ENCODE measurements around the gene CD300LB.
A peak's percentile ranks its signal among the peaks of the same experiment; 100 is the strongest.

The CD300LB gene

GRCh38 chr17:74499992-74500391 is 31.3 kb downstream of the CD300LB start:
- H3K4me1 ChIP-seq (ENCODE audit: control insufficient read depth, low read length) = no peaks in the 10 kb centered on the region
- no peaks in the 10 kb centered on the region for H4K20me1 ChIP-seq (ENCODE audit: control insufficient read depth, insufficient read depth, low read depth, low read length)

DNA sequence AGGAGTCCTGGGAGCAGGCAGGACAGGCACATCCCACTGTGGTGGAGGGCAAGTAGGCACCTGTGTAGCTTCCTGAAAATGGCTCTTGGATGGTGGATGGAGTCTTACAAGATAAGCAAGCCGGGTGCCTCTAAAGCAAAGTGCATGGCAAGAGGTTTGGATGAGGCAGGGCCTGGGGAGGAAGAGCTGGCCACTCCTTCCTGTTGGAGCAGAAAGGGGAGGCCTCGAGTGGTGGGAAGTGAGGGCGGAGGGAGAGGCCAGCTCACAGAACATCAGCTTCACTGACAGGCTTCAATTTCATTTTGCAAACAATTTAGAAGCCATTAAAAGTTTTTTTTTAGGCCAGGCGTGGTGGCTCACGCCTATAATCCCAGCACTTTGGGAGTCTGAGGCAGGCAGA is 33.8 kb downstream of the CD300LB start:
- Histone ChIP-seq H3K36me3 (ENCODE audit: control insufficient read depth, low read length) (no peaks in the 10 kb centered on the region), H3K9me2 (replicated peaks; ENCODE audit: control insufficient read depth, low read length) (no peaks in the 10 kb centered on the region), H3K27ac (ENCODE audit: low read depth, low read length) (no peak overlapping the region), H3K4me1 (ENCODE audit: control insufficient read depth, low read length) (no peaks in the 10 kb centered on the region), H3K4me3 (ENCODE audit: low read length) (no peak overlapping the region), H3F3A (ENCODE audit: control insufficient read depth, insufficient read depth) (no peaks in the 10 kb centered on the region), H3K9me3 (ENCODE audit: control insufficient read depth, insufficient read depth, low read length) (no peaks in the 10 kb centered on the region), H3K4me2 (ENCODE audit: low read length) (no peak overlapping the region), H4K20me1 (ENCODE audit: control insufficient read depth, insufficient read depth, low read depth, low read length) (no peaks in the 10 kb centered on the region), H3K27me3 (ENCODE audit: control insufficient read depth, low read length) (no peaks in the 10 kb centered on the region), H3K79me2 (ENCODE audit: control insufficient read depth, low read length) (no peaks in the 10 kb centered on the region)
- TF ChIP-seq EZH2phosphoT487 (IDR thresholded peaks at IDR 0.05; ENCODE audit: borderline replicate concordance, low read length) = no peak
- TF ChIP-seq, protein P1, sequence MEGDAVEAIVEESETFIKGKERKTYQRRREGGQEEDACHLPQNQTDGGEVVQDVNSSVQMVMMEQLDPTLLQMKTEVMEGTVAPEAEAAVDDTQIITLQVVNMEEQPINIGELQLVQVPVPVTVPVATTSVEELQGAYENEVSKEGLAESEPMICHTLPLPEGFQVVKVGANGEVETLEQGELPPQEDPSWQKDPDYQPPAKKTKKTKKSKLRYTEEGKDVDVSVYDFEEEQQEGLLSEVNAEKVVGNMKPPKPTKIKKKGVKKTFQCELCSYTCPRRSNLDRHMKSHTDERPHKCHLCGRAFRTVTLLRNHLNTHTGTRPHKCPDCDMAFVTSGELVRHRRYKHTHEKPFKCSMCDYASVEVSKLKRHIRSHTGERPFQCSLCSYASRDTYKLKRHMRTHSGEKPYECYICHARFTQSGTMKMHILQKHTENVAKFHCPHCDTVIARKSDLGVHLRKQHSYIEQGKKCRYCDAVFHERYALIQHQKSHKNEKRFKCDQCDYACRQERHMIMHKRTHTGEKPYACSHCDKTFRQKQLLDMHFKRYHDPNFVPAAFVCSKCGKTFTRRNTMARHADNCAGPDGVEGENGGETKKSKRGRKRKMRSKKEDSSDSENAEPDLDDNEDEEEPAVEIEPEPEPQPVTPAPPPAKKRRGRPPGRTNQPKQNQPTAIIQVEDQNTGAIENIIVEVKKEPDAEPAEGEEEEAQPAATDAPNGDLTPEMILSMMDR (IDR thresholded peaks at IDR 0.05; ENCODE audit: low read depth, low read length, poor library complexity, severe bottlenecking) = no peak

More at GRCh38 chr17:74499992-74500391, 31.3 kb downstream of the CD300LB start:
- Histone ChIP-seq H3K4me3 (ENCODE audit: low read length) (no peak overlapping the region), H3K9me3 (ENCODE audit: control insufficient read depth, insufficient read depth, low read length) (no peaks in the 10 kb centered on the region), H3K27ac (ENCODE audit: low read depth, low read length) (no peak overlapping the region), H3K4me2 (ENCODE audit: low read length) (no peak overlapping the region), H3K9me2 (replicated peaks; ENCODE audit: control insufficient read depth, low read length) (no peaks in the 10 kb centered on the region), H3F3A (ENCODE audit: control insufficient read depth, insufficient read depth) (no peaks in the 10 kb centered on the region), H3K79me2 (ENCODE audit: control insufficient read depth, low read length) (no peaks in the 10 kb centered on the region), H3K36me3 (ENCODE audit: control insufficient read depth, low read length) (no peaks in the 10 kb centered on the region), H3K27me3 (ENCODE audit: control insufficient read depth, low read length) (no peaks in the 10 kb centered on the region)
- no peak for TF ChIP-seq EZH2phosphoT487 (IDR thresholded peaks at IDR 0.05; ENCODE audit: borderline replicate concordance, low read length)
- TF ChIP-seq, protein P1 (IDR thresholded peaks at IDR 0.05; ENCODE audit: low read depth, low read length, poor library complexity, severe bottlenecking) = no peak

GRCh38 chr17:74493331-74493833 is 37.9 kb downstream of the CD300LB start:
- Histone ChIP-seq H3K9me3 (ENCODE audit: control insufficient read depth, insufficient read depth, low read length) (no peaks in the 10 kb centered on the region), H3K27ac (ENCODE audit: low read depth, low read length) (no peak overlapping the region), H3K4me1 (ENCODE audit: control insufficient read depth, low read length) (no peaks in the 10 kb centered on the region), H3K79me2 (ENCODE audit: control insufficient read depth, low read length) (no peaks in the 10 kb centered on the region), H3F3A (ENCODE audit: control insufficient read depth, insufficient read depth) (no peaks in the 10 kb centered on the region), H3K4me2 (ENCODE audit: low read length) (no peak overlapping the region), H3K9me2 (replicated peaks; ENCODE audit: control insufficient read depth, low read length) (no peaks in the 10 kb centered on the region), H3K4me3 (ENCODE audit: low read length) (no peak overlapping the region), H4K20me1 (ENCODE audit: control insufficient read depth, insufficient read depth, low read depth, low read length) (no peaks in the 10 kb centered on the region), H3K36me3 (ENCODE audit: control insufficient read depth, low read length) (no peaks in the 10 kb centered on the region), H3K27me3 (ENCODE audit: control insufficient read depth, low read length) (no peaks in the 10 kb centered on the region)
- TF ChIP-seq EZH2phosphoT487 (IDR thresholded peaks at IDR 0.05; ENCODE audit: borderline replicate concordance, low read length) = no peak
- TF ChIP-seq, protein P1 (IDR thresholded peaks at IDR 0.05; ENCODE audit: low read depth, low read length, poor library complexity, severe bottlenecking) = peak; percentile 79

Data from DOHH2 (cell line).